HepG2 (cell line): Measurements from ENCODE around the gene CTTNBP2NL.

ENCODE experiments used
- HDAC2 ChIP-seq: sonication (generic); formaldehyde crosslinking; IDR thresholded peaks from 2 replicates; pipeline ENCODE4 v1.4.0; 2020; ENCODE audit warnings: missing genetic modification reagents
- TF ChIP-seq, protein P1 (sequence below): sonication (generic); formaldehyde crosslinking; conservative IDR thresholded peaks from 2 replicates; pipeline ENCODE4 v1.8.1; 2023; ENCODE audit warnings: missing genetic modification reagents

DNA sequence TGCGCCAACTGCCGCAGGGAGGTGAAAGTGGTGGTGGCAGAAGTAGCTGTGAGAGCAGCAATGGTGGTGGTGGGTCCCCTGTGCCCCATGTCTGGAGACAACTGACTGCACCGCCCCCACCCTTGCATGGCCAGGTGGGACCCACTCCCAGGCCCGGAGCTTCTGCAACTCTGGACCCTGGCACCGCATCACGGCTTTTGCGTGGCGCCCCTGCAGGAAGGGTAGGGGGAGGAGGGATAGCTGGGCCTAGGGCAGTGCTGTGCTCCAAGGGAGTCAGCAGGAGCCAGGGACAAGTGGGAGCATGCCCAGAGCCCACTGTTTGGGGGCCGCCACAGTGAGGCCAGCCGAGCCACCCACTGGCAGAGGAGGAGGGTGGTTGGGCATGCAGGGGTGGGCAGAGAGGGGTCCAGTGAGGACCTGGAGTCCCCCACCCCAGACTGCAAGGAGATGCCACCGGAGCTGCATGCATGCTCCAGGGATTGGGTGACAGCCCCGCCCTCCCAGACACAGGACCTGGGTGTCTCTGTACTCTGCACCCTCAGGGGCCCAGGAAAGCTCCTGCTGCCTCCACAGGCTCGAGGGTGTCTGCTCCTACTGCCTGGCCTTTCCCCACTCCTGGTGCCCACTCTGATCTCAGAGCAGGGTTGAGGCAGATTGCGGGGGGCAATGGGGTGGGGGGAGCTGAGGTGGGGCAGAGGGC is 9.8 kb upstream of the CTTNBP2NL start:
- TF ChIP-seq, protein P1, sequence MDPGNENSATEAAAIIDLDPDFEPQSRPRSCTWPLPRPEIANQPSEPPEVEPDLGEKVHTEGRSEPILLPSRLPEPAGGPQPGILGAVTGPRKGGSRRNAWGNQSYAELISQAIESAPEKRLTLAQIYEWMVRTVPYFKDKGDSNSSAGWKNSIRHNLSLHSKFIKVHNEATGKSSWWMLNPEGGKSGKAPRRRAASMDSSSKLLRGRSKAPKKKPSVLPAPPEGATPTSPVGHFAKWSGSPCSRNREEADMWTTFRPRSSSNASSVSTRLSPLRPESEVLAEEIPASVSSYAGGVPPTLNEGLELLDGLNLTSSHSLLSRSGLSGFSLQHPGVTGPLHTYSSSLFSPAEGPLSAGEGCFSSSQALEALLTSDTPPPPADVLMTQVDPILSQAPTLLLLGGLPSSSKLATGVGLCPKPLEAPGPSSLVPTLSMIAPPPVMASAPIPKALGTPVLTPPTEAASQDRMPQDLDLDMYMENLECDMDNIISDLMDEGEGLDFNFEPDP (CRISPR knock-in tag), result no peak
- no peak for TF ChIP-seq HDAC2 (CRISPR knock-in tag)
